OCI-LY1 (cell line): ENCODE data around the gene LMO2.

ENCODE experiments used
- H2AFZ ChIP-seq: fragments of 200-600 bp; sonication (generic), shearing (Covaris generic); 2 replicates; pipeline ENCODE4 v1.6.0; 2014; ENCODE audit warnings: antibody characterized with exemption, mild to moderate bottlenecking, low read length
- H3F3A ChIP-seq: fragments of 200-600 bp; sonication (generic), shearing (Covaris generic); 2 replicates; pipeline ENCODE4 v1.6.0; 2014; ENCODE audit warnings: mild to moderate bottlenecking, antibody characterized with exemption, low read length, moderate library complexity; ENCODE audit not compliant: insufficient read depth
- H3K27ac ChIP-seq: fragments of 200-600 bp; sonication (generic); 2 replicates; pipeline ENCODE4 v1.5.1; 2014; ENCODE audit warnings: low read length, mixed run types, mild to moderate bottlenecking, low read depth; ENCODE audit not compliant: poor library complexity, severe bottlenecking
- H3K27me3 ChIP-seq: fragments of 200-600 bp; sonication (generic); 2 replicates; pipeline ENCODE4 v1.6.0; 2014; ENCODE audit warnings: antibody characterized with exemption, mild to moderate bottlenecking, low read length, moderate library complexity; ENCODE audit not compliant: insufficient read depth
- H3K36me3 ChIP-seq: fragments of 200-600 bp; sonication (generic); 2 replicates; pipeline ENCODE4 v1.6.1; 2014; ENCODE audit warnings: mild to moderate bottlenecking, antibody characterized with exemption, low read length, moderate library complexity, mixed read lengths; ENCODE audit not compliant: insufficient read depth
- H3K4me1 ChIP-seq: fragments of 200-600 bp; sonication (generic); 2 replicates; pipeline ENCODE4 v1.5.1; 2014; ENCODE audit warnings: mild to moderate bottlenecking, low read length, moderate library complexity; ENCODE audit not compliant: insufficient read depth, severe bottlenecking
- H3K4me2 ChIP-seq: fragments of 200-600 bp; sonication (generic), shearing (Covaris generic); 2 replicates; pipeline ENCODE4 v1.6.1; 2014; ENCODE audit warnings: low read length
- H3K4me3 ChIP-seq: fragments of 200-600 bp; sonication (generic); 2 replicates; pipeline ENCODE4 v1.5.1; 2014; ENCODE audit warnings: low read length, low read depth, mild to moderate bottlenecking, mixed read lengths; ENCODE audit not compliant: poor library complexity, severe bottlenecking
- H3K79me2 ChIP-seq: fragments of 200-600 bp; shearing (Covaris generic); 2 replicates; pipeline ENCODE4 v1.6.1; 2016; ENCODE audit warnings: mixed run types, low read length, mixed read lengths; ENCODE audit not compliant: insufficient read depth
- H3K9ac ChIP-seq: fragments of 200-600 bp; sonication (generic), shearing (Covaris generic); 2 replicates; pipeline ENCODE4 v1.6.1; 2014; ENCODE audit warnings: mild to moderate bottlenecking, low read length, mixed read lengths
- H3K9me2 ChIP-seq: fragments of 200-600 bp; sonication (generic), shearing (Covaris generic); 2 replicates; pipeline ENCODE4 v1.6.1; 2014; ENCODE audit warnings: low read depth, mild to moderate bottlenecking, low read length, mixed read lengths
- H3K9me3 ChIP-seq: fragments of 200-600 bp; shearing (Covaris generic); 2 replicates; pipeline ENCODE4 v1.6.1; 2014; ENCODE audit warnings: low read length, mixed read lengths
- H4K20me1 ChIP-seq: fragments of 200-600 bp; sonication (generic), shearing (Covaris generic); 2 replicates; pipeline ENCODE4 v1.6.0; 2016; ENCODE audit warnings: mild to moderate bottlenecking, low read length; ENCODE audit not compliant: insufficient read depth
- CTCF ChIP-seq: fragments of 200-600 bp; sonication (generic), shearing (Covaris generic); IDR thresholded peaks from 2 replicates; pipeline ENCODE4 v1.5.1; 2017; ENCODE audit warnings: mild to moderate bottlenecking, antibody characterized with exemption, low read length, moderate library complexity, mixed read lengths
- EZH2 ChIP-seq: fragments of 200-600 bp; sonication (generic), shearing (Covaris generic); IDR thresholded peaks from 2 replicates; pipeline ENCODE4 v1.8.0; 2017; ENCODE audit warnings: borderline replicate concordance, mixed run types, mild to moderate bottlenecking, antibody characterized with exemption, low read length, moderate library complexity, mixed read lengths

Gene LMO2

GRCh38 chr11:33877038-33877437 lies 14.8 kb downstream of the LMO2 start:
- H3K79me2 ChIP-seq = no peaks in the 10 kb centered on the region
- H3K4me1 ChIP-seq = no peaks in the 10 kb centered on the region
- no peaks in the 10 kb centered on the region for H3K36me3 ChIP-seq
- H3K4me2 ChIP-seq = no peak overlapping the region
- no peaks in the 10 kb centered on the region for H3F3A ChIP-seq
- no peak overlapping the region for H3K27ac ChIP-seq
- H3K4me3 ChIP-seq = no peak overlapping the region
- H2AFZ ChIP-seq = no peak overlapping the region
- H3K9me3 ChIP-seq = no peaks in the 10 kb centered on the region
- H4K20me1 ChIP-seq = no peaks in the 10 kb centered on the region
- H3K9me2 ChIP-seq = no peaks in the 10 kb centered on the region
- no peak overlapping the region for H3K9ac ChIP-seq
- TF ChIP-seq EZH2 = no peak
- H3K27me3 ChIP-seq = 0 out of 2 replicates have a peak, but pooled peaks cover 6% of the 10 kb centered on the region

GRCh38 chr11:33875621-33876294 lies 16.1 kb downstream of the LMO2 start:
- Histone ChIP-seq H3K27me3 (0 out of 2 replicates have a peak, but pooled peaks cover 6% of the 10 kb centered on the region), H3K4me1 (no peaks in the 10 kb centered on the region), H3K9ac (no peak overlapping the region), H3K9me3 (no peaks in the 10 kb centered on the region), H3K9me2 (no peaks in the 10 kb centered on the region), H3K27ac (no peak overlapping the region), H4K20me1 (no peaks in the 10 kb centered on the region), H3K4me3 (no peak overlapping the region), H2AFZ (no peak overlapping the region), H3F3A (no peaks in the 10 kb centered on the region), H3K79me2 (no peaks in the 10 kb centered on the region), H3K4me2 (no peak overlapping the region), H3K36me3 (no peaks in the 10 kb centered on the region)
- TF ChIP-seq EZH2 = no peak
- no peak for TF ChIP-seq CTCF

GRCh38 chr11:33874910-33875490 lies 16.9 kb downstream of the LMO2 start:
- H3K9ac ChIP-seq = no peak overlapping the region
- no peaks in the 10 kb centered on the region for H3F3A ChIP-seq
- H4K20me1 ChIP-seq = no peaks in the 10 kb centered on the region
- no peak overlapping the region for H3K4me3 ChIP-seq
- H3K27me3 ChIP-seq = peaks cover 6% of the 10 kb centered on the region; the same call in 1 of the 2 replicates
- H3K36me3 ChIP-seq = no peaks in the 10 kb centered on the region
- no peaks in the 10 kb centered on the region for H3K4me1 ChIP-seq
- H2AFZ ChIP-seq = no peak overlapping the region
- H3K9me3 ChIP-seq = no peaks in the 10 kb centered on the region
- no peak overlapping the region for H3K4me2 ChIP-seq
- no peak for TF ChIP-seq CTCF
- no peak for TF ChIP-seq EZH2
- H3K9me2 ChIP-seq = no peaks in the 10 kb centered on the region
- H3K27ac ChIP-seq = no peak overlapping the region
- no peaks in the 10 kb centered on the region for H3K79me2 ChIP-seq
